ENCODE data around the gene IL17RE.

The IL17RE gene

DNA sequence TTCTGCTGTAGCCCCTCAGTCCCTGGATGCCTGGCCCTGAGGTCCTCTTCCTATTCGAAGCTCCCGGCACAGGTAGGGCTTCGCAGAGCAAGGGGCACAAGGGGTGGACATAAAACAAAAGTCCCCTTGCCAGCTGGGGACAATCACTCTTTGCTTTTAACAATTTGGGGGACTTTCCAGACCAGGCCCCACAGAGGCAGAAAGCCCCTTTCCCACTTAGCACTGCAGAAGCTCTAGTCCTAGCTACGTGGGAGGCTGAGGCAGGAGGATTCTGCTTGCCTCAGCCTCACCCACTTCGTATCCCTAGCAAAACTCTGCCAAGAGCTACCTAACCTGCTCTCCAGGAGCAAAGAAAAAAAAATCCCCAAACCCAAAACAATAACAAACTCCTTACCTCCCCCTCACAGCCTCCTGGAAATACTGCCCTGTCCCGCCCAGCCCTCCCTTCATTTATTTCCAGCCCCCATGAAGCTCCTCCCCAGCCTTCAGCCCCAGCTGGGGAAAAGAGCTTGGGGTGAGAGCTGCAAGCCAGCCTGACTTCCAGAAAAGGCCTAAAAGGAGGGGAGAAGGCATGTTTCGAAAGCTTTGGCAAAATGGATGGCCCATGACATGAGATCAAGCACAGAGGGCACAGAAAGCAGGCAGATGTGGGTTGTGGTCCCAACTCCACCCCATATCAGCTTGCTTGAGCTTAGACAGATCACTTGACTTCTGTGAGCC, 22.7 kb upstream of the IL17RE start, which contains the start of gene CIDEC:
Gene CIDEC, minus strand, starts transcription at position 424 of the 720 bp plus-strand sequence. CDS start 1,767 bp downstream, outside the sequence.
- TF ChIP-seq ZBTB20 (tag by site-specific recombination; IDR thresholded peaks at IDR 0.05) (no peak), ZNF600 (tag by site-specific recombination; IDR thresholded peaks at IDR 0.05) (no peak), RBAK (tag by site-specific recombination; IDR thresholded peaks at IDR 0.05) (no peak), HOXD13 (CRISPR knock-in tag; IDR thresholded peaks at IDR 0.05; ENCODE audit: borderline replicate concordance) (no peak), ZBTB21 (tag by site-specific recombination; IDR thresholded peaks at IDR 0.05) (no peak), ZBTB1 (tag by site-specific recombination; IDR thresholded peaks at IDR 0.05) (no peak), ZNF843 (tag by site-specific recombination; IDR thresholded peaks at IDR 0.05) (0 out of 2 replicates have a peak, but pooled peaks have one; percentile 10), GLI2 (tag by site-specific recombination; IDR thresholded peaks at IDR 0.05; ENCODE audit: borderline replicate concordance, low read depth) (no peak), ZSCAN23 (tag by site-specific recombination; IDR thresholded peaks at IDR 0.05) (no peak), EGR2 (tag by site-specific recombination; IDR thresholded peaks at IDR 0.05; ENCODE audit: low read depth) (peak; percentile 67), ZFHX2 (tag by site-specific recombination; conservative IDR thresholded peaks at IDR 0.05) (peak; percentile 48), YY2 (tag by site-specific recombination; IDR thresholded peaks at IDR 0.05) (no peak), GLIS1 (tag by site-specific recombination; IDR thresholded peaks at IDR 0.05) (peak; percentile 28; the same call in 1 of the 2 replicates), ZNF335 (tag by site-specific recombination; conservative IDR thresholded peaks at IDR 0.05) (no peak), WT1 (tag by site-specific recombination; IDR thresholded peaks at IDR 0.05) (peak; percentile 78), SP3 (tag by site-specific recombination; IDR thresholded peaks at IDR 0.05) (peak; percentile 41; the same call in 1 of the 2 replicates)
- TF ChIP-seq, protein P1, sequence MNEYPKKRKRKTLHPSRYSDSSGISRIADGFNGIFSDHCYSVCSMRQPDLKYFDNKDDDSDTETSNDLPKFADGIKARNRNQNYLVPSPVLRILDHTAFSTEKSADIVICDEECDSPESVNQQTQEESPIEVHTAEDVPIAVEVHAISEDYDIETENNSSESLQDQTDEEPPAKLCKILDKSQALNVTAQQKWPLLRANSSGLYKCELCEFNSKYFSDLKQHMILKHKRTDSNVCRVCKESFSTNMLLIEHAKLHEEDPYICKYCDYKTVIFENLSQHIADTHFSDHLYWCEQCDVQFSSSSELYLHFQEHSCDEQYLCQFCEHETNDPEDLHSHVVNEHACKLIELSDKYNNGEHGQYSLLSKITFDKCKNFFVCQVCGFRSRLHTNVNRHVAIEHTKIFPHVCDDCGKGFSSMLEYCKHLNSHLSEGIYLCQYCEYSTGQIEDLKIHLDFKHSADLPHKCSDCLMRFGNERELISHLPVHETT (tag by site-specific recombination; IDR thresholded peaks at IDR 0.05), result no peak
- TF ChIP-seq, protein P2, sequence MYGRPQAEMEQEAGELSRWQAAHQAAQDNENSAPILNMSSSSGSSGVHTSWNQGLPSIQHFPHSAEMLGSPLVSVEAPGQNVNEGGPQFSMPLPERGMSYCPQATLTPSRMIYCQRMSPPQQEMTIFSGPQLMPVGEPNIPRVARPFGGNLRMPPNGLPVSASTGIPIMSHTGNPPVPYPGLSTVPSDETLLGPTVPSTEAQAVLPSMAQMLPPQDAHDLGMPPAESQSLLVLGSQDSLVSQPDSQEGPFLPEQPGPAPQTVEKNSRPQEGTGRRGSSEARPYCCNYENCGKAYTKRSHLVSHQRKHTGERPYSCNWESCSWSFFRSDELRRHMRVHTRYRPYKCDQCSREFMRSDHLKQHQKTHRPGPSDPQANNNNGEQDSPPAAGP (tag by site-specific recombination; IDR thresholded peaks at IDR 0.05), result 0 out of 2 replicates have a peak, but pooled peaks have one; percentile 19
- TF ChIP-seq, protein P3, sequence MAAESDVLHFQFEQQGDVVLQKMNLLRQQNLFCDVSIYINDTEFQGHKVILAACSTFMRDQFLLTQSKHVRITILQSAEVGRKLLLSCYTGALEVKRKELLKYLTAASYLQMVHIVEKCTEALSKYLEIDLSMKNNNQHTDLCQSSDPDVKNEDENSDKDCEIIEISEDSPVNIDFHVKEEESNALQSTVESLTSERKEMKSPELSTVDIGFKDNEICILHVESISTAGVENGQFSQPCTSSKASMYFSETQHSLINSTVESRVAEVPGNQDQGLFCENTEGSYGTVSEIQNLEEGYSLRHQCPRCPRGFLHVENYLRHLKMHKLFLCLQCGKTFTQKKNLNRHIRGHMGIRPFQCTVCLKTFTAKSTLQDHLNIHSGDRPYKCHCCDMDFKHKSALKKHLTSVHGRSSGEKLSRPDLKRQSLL (tag by site-specific recombination; IDR thresholded peaks at IDR 0.05), result no peak
- no peaks in the 10 kb centered on the region for H3K4me1 ChIP-seq (ENCODE audit: control insufficient read depth, insufficient read depth, low read length)
- ChIA-PET CTCF (interaction anchor here (0.6 to 1.6 kb wide), 4 partner anchors 9 to 242 kb away, joined by 3 read pairs; no protein-coding TSS in a partner anchor), POLR2A (interaction anchor here (0.7 to 2.1 kb wide), 3 partner anchors 11 to 53 kb away, joined by 3 to 4 read pairs (median 3); partner anchors contain the start of gene CRELD1)
- H3K4me3 ChIP-seq (ENCODE audit: low read depth, low read length), result no peak within 1 kb of the TSS
- no peaks in the 10 kb centered on the region for H3K36me3 ChIP-seq (ENCODE audit: control insufficient read depth in 2 of 2, insufficient read depth in 1 of 2, low read length in 2 of 2)
- H3K27ac ChIP-seq (ENCODE audit: extremely low read depth, low read depth, low read length), result no peak within 1 kb of the TSS
- H3K9me3 ChIP-seq (ENCODE audit: control insufficient read depth, insufficient read depth, low read depth, low read length), result no peaks in the 10 kb centered on the region

DNA sequence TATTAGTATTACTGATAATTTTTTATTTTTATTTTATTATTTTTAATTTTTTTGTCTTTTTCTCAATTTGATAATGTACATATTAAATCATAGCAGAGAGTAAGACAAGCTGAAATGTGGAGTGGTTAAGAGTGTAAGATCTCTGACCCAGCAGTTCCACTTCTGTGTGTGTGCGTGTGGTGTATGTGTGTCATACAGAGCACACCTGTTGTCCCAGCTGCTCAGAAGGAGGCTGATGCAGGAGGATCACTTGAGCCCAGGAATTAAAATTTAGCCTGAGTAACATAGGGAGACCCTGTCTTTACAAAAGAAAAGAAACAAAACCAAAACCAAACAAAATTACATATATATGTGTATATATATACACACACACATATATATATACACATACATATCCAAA, 21.2 kb upstream of the IL17RE start:
- TF ChIP-seq ZNF624 (tag by site-specific recombination; IDR thresholded peaks at IDR 0.05) (no peak), SCRT2 (tag by site-specific recombination; IDR thresholded peaks at IDR 0.05) (peak; percentile 81), ZNF23 (tag by site-specific recombination; IDR thresholded peaks at IDR 0.05; ENCODE audit: borderline replicate concordance) (no peak), ZNF202 (tag by site-specific recombination; IDR thresholded peaks at IDR 0.05; ENCODE audit: borderline replicate concordance) (no peak), ZNF514 (tag by site-specific recombination; IDR thresholded peaks at IDR 0.05) (no peak), ZXDB (tag by site-specific recombination; IDR thresholded peaks at IDR 0.05) (no peak), OSR2 (tag by site-specific recombination; IDR thresholded peaks at IDR 0.05) (no peak), ZSCAN16 (tag by site-specific recombination; IDR thresholded peaks at IDR 0.05) (no peak), ZNF10 (tag by site-specific recombination; IDR thresholded peaks at IDR 0.05) (no peak)
- CTCF ChIA-PET, result no interaction called here
- H3K4me3 ChIP-seq (ENCODE audit: low read depth, low read length), result no peak overlapping the region
- H3K27ac ChIP-seq (ENCODE audit: extremely low read depth, low read depth, low read length), result no peak overlapping the region
- no peaks in the 10 kb centered on the region for H3K9me3 ChIP-seq (ENCODE audit: control insufficient read depth, insufficient read depth, low read depth, low read length)
- no peaks in the 10 kb centered on the region for H3K4me1 ChIP-seq (ENCODE audit: control insufficient read depth, insufficient read depth, low read length)
- no peaks in the 10 kb centered on the region for H3K36me3 ChIP-seq (ENCODE audit: control insufficient read depth in 2 of 2, insufficient read depth in 1 of 2, low read length in 2 of 2)
- POLR2A ChIA-PET, result interaction anchor here (0.6 kb wide), 1 partner anchor 8 kb away, joined by 3 read pairs; no protein-coding TSS in a partner anchor
